HG02798 (cell line): ENCODE measurements around the gene DCHS1.
A peak's percentile ranks its signal among the peaks of the same experiment; 100 is the strongest.
"Not testable (repeated sequence)": the region's sequence is repeated elsewhere in the genome, so short reads cannot be mapped to it uniquely, and the experiment has no call there.

Experiments
- ATAC-seq: cut with Tn5 transposase; IDR thresholded peaks from one replicate; pipeline ENCODE4 v1.9.1; 2021; ENCODE audit warnings: mild to moderate bottlenecking; ENCODE audit not compliant: unreplicated experiment, poor library complexity

DCHS1 gene

GRCh38 chr11:6655790-6656583, at the start of gene DCHS1:
DCHS1 (minus strand) TSS chr11:6655809; CDS start chr11:6641613, 14,196 bp downstream.
- no peak for ATAC-seq

GRCh38 chr11:6703247-6704063, 47.8 kb upstream of the DCHS1 start:
- no peak for ATAC-seq

GRCh38 chr11:6701955-6702354, 46.3 kb upstream of the DCHS1 start:
- ATAC-seq, result not testable (repeated sequence)

- ATAC-seq, result no peak
Observed at GRCh38 chr11:6695377-6695776, 39.8 kb upstream of the DCHS1 start.

GRCh38 chr11:6694229-6694535, 38.6 kb upstream of the DCHS1 start:
- ATAC-seq, result no peak

- ATAC-seq, result no peak
Observed at GRCh38 chr11:6693342-6694228, 38.0 kb upstream of the DCHS1 start.

GRCh38 chr11:6692128-6692527, 36.5 kb upstream of the DCHS1 start:
- no peak for ATAC-seq

- not testable (repeated sequence) for ATAC-seq
Observed at GRCh38 chr11:6690431-6691132, 35.0 kb upstream of the DCHS1 start.

GRCh38 chr11:6687876-6688275, 32.3 kb upstream of the DCHS1 start:
- no peak for ATAC-seq

GRCh38 chr11:6686006-6686405, 30.4 kb upstream of the DCHS1 start:
- no peak for ATAC-seq

- ATAC-seq, result not testable (repeated sequence)
Observed at GRCh38 chr11:6684068-6684467, 28.5 kb upstream of the DCHS1 start.

- ATAC-seq, result peak; percentile 95
Observed at GRCh38 chr11:6682936-6683861, 27.6 kb upstream of the DCHS1 start, which contains the start of gene MRPL17. MRPL17 (minus strand) TSS chr11:6683340; CDS start chr11:6683296, 44 bp downstream.

- no peak for ATAC-seq
Observed at GRCh38 chr11:6682591-6682935, 27.0 kb upstream of the DCHS1 start.

GRCh38 chr11:6681949-6682348, 26.3 kb upstream of the DCHS1 start:
- no peak for ATAC-seq

GRCh38 chr11:6681505-6681904, 25.9 kb upstream of the DCHS1 start:
- no peak for ATAC-seq

- ATAC-seq, result no peak
Observed at GRCh38 chr11:6677018-6677417, 21.4 kb upstream of the DCHS1 start.

- ATAC-seq, result no peak
Observed at GRCh38 chr11:6674862-6675261, 19.3 kb upstream of the DCHS1 start.

- ATAC-seq, result no peak
Observed at GRCh38 chr11:6674219-6674597, 18.6 kb upstream of the DCHS1 start.
